GM18517 (cell line): ENCODE results near the gene CDK6.

ENCODE experiments used
- ATAC-seq: cut with Tn5 transposase; IDR thresholded peaks from one replicate; pipeline ENCODE4 v1.9.1; 2021; ENCODE audit warnings: mild to moderate bottlenecking, moderate library complexity; ENCODE audit not compliant: unreplicated experiment

The CDK6 gene

DNA sequence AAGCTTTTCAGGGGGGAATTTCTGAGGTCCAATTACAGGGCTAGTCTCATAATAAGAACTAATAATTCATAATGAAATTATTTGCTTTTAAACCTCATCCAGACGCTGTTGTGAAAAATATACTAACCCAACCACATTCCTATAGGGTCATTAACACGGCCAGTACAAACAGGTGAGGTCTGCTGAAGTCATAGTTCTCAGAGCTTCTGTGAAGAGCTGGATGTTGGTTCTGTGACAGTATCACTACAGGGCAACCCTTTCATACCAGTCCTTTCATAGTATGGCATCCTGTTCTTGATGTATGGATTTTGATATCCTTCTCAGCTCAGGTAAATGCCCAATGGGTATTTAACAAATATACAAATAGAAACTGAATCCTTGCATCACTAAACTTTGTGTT lies 183.8 kb downstream of the CDK6 start:
- no peak for ATAC-seq

DNA sequence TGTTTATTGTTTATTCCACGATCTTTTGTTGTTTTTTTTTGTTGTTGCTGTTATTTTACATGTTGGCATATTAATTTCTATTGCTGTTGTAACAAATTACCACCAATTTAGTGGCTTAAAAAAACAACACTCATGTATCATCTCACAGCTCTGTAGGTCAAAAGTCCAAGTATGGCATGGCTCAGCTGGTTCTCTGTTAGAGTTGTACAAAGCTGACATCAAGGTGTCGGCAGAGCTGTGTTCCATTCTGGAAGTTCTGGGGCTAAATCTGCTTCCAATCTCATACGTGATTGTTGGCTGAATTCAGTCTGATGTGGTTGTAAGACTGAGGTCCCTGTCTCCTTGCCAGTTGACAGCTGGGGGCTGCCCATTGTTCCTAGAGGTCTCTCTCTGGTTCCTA lies 186.0 kb downstream of the CDK6 start:
- ATAC-seq, result no peak

DNA sequence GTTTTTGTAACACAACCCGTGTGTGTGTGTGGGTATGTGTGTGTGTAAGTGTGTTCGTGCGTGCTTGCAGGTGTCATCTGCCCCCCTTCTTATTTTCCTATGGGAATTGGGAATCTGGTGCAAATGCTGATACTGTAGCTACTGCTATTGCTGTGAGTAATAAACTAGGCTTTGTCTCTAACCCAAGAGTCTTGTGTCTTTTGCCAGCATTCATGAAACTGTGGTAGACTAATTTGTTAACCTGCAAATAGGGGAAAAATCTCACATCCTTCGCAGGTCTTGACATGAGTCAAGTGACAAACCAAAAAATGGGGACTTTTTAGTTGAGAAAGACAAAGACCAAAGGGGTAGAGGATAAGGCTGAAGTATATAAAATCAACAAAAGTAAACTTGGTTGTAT lies 188.3 kb downstream of the CDK6 start:
- ATAC-seq, result peak; percentile 61

DNA sequence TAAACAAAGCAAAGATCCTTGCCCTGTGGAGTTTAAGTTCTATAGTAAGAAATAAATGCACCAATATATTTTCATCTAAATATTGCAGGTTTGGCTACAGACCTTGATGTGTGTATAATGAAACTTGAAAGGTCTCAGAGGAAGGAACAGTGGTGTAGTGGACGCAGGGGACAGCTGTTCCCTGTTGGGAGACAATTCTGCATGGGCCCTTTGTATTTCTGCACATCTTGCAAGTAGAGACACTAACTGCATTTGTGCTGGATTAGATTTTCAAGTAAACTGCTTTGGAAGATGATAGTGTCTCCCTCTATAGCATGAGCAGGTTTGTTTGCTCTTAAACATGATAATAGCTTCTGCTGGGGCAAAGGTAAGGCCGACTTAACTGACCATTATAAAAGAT lies 188.7 kb downstream of the CDK6 start:
- ATAC-seq, result no peak

DNA sequence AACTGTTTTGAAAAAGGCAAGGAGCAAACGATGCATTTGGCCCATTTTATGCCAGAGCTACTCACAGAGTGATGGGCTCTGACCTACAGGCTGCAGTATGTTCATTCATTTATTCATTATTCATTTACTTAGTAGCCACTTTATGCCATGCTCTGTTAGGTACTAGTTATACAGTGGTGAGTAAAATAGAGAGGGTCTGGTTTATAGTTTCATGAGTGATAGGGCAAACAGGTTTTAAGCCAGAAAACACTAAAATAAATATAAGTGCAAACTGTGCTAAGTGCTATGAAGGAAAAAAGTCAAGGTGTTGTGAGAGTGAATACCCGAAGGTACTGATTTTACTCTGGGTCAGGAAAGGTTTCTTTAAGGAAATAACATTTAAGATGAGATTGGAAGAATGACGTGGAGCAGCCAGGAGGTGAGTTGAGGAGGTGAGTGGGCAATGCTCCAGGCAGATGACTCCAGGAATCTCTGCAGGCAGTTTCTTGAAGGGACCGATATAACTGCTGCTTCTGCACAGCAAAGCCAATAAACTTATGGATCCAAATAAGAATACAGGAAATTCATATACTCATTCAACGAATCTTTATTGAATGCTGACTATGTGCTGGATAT lies 189.3 kb downstream of the CDK6 start:
- ATAC-seq, result peak; percentile 56

DNA sequence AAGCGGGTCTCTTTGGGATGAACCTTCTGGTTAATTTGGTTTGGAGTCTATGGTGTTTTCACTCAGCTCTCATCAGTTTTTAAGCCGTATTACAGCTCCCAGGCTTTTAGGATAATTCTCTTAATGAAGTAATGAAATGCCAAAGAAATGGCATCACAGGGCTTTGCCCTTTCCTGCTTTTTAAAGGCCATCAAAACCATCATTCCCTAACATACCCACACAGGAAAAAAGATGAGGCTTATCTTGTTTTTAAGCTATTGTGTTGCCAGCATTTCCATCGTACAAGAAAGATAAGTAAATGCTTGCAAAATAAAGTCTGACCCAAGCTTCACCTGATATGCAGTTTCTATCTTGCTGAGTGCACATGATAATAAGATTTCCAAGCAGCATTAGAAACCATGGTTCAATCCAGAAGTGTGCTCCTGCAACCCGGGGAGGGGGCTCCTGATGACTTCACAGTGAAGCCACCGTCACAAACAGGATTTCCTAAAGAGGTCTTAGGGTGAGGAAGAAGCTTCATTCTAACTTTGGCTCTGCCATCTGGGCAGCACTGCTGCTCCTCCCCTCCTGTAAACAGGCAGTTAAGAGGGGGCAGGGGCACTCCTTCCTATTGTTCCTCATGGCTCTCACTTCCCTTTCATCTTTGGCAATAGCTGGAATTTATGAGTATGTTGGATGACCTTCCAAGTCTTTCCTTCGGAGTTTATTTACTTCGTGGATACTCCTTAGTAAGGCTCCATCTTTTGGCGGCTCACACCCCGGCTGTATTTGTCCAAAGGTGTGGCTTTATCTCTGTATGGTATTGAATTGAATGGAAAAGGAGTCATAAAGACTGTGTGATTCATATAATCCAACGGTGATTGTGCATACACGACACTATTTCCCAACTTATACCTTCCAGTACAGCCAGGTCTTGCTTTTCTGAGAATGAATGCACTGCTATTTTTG lies 191.0 kb downstream of the CDK6 start:
- ATAC-seq, result no peak

DNA sequence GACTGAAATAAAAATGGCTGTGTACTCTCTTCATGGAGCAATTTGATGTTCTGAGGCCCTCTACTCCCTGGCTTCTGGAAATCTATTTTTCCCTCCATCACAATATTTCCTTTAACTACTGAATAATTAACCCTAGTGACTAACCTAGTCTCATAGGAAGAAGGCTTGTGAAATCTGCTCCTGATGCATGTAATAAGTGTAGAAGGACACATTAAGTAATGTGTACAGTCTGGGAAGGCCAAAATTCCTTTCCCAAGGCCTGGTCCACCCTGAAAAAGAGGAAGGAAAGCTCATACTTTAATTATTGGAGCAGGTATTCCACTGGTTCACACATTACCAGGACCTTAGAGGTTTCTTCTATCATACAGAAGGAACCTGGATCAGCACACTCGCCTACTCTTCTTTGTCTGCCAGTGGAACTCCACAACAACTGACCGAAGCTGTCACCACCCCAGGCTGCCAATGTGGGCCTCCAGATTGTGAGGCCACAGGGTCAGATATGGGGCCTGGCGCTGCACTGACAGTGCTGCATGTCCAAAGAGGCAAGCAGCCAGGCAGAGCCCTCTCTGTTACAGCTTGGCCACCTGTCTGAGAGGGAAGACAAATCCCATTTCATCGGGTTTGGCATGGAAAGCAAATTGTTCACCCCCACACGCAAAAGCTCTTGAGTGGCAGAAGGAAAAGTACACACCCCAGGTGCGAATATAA lies 191.8 kb downstream of the CDK6 start:
- ATAC-seq, result no peak

DNA sequence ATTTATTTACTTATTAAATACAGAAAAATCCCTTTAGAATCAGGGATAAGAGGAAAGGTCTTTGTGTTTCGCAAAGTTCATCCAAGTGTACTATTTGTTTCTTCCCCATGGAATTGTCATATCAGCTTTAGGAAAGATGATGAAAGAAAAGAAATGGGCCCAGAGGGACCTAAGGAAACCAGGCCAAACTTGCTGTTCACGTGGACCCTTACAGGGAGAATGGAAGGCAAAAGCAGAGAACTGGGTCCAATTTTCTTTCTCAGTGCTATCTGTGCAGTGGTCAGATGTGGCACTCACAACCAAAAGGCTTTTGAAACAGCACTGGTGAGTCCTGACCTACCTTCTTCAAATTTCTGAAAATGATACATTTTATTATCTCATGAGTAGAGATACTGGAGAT lies 192.6 kb downstream of the CDK6 start:
- ATAC-seq, result no peak

DNA sequence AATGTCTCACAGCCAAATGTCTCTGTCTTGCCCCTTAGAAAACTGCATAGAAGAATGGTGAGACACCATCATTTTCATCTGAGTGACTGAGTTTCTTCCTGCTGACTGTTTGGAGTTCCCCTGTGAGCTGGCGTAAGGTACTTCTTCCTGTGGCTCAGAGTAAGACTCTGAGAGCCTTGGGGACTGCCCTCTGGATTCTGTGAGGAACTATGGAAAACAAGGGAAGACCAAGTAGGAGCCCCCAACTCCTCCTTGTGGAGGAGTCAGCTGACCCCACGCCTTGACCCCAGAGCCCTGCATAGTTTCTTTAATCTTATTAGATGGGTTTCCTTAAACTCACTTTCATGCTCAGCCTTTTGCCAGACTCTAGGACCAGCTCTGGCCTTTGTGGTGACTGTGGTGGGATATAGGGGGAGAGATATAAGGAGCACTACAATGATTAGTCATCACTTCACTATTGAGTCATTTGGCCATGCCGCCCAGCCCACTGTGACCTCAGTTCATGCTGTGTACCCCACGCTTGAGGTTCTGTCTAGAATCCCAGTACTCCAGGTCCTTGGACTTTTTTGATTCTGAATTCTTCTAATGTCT lies 194.4 kb downstream of the CDK6 start:
- ATAC-seq, result peak; percentile 79

DNA sequence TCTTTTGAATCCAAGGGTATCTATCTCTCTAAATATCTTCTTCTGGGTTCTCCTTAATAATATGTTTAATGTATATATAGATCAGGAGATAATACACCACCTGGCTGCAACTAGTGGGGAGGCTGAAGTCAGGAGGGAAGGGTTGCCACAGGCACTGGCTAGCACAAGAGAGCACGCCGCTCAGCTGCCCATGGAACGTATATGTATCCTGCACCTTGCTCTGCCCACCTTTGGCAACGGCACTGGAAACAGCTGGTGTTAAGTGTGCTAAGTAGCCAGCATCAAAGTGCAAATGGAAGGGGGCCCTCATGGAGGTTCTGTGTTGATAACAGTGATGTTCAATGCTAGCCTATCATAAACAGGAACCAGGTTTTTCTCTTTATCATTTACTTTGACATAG lies 196.4 kb downstream of the CDK6 start:
- no peak for ATAC-seq

DNA sequence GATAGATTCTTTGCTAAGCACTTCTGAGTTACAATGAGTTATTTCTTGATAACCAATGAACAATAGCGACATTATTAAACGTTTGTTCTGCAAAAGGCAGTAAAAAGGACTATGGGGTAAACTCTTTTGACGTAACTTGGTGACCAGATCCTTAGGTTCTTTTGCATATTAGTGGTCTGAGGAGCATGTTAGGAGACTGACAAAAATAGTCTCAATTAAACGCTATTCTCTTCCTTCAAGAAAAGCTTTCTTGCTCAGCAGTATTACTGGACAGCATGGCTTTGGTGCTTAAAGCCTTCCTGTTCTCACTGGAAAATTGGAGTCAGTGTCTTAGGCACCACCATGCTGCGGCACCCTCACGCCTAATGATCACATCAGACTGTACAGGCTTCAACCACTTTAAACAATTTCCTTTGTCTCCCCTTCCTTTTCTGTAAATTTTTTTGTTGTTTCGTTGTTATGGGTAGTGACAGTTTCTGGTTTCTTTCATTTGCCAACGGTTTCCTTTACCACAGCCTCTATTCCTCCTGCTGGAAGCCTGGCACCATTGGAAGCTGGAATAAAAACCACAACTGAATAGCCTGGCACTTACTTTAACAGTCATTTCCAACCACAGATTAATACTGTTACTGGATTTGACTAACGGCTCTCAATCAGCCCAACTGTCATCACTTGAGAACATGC lies 197.0 kb downstream of the CDK6 start:
- no peak for ATAC-seq

DNA sequence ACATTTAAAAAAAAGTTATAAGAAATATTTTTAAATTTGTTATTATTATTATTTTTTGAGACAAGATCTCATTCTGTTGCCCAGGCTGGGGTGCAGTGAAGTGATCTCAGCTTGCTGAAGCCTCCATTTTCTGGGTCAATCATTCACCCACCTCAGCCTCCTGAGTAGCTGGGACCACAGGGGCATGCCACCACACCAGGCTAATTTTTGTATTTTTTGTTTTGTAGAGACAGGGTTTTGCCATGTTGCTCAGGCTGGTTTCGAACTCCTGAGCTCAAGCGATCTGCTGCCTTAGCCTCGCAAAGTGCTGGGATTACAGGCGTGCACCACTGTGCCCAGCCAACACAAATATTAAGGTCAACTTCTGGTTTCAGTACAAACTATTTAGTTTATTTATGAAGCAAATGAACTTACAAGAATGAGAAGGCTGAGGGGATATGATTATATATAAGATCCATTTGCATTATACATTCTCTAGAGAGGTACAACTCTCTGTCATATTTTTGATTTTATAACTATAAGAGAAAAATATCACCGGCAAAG lies 200.3 kb downstream of the CDK6 start:
- no peak for ATAC-seq

DNA sequence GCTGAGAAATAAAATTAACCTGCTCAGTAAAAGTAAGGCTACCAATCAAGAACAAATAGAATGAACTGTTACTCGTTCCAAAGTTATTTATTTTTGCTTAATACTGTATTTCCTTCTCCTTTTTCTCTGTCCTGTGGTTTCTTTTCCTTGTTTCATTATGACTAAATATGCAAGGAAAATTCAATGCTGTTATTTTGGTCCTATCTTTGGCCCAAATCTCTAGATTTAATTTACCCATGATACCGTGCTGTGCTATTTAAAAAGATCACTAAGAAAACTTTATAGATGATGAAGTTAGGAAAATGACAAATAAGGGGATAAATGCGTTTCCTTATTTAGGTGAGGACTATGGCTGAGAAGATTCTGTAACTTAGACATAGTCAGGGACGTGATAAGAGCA lies 200.8 kb downstream of the CDK6 start:
- no peak for ATAC-seq

DNA sequence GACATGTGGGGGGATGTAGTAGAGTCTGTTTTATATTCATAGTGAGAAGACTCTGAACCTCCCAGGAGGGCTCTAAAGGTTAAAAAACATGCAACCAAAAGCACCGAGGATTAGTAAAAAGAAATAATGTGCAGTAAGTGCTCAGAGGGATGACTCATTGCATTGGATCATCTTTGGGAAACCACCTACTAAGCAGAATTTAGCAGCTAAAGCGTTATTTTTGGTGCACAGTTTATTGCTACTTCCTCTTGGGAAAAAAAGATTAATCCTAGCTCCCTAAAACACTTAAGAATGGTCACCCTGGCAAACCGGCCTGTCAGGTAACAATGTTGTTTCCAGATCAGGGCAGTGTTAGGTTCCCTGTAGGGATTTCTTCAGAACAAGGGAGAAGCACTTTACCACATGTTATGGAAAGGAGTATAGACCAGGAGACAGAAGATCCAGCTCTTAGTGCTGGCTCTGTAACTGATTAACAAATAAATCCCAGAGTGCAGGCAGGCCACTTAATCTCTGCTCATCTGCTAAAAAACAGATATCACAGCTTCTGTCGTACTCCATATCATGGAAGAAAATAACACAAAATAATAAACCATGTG lies 201.4 kb downstream of the CDK6 start:
- peak; percentile 28 for ATAC-seq

DNA sequence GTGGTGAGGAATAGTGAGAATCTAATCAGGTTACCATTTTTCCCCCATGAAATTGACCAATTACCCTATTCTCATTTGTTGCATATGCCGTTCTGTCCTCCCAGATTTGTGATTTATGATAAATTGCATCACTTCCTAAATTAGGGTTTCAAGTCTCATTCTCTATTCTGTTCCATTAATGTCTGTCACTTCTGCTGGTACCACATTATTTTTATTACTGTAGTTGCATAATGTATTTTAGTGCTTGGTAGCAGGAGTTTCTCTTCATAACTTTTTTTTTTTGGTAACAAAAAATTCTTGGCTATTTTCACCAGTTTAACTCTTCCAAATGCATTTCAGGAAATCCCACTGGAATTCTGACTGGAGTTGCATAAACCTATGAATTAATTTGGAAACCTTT lies 202.2 kb downstream of the CDK6 start:
- ATAC-seq, result no peak

DNA sequence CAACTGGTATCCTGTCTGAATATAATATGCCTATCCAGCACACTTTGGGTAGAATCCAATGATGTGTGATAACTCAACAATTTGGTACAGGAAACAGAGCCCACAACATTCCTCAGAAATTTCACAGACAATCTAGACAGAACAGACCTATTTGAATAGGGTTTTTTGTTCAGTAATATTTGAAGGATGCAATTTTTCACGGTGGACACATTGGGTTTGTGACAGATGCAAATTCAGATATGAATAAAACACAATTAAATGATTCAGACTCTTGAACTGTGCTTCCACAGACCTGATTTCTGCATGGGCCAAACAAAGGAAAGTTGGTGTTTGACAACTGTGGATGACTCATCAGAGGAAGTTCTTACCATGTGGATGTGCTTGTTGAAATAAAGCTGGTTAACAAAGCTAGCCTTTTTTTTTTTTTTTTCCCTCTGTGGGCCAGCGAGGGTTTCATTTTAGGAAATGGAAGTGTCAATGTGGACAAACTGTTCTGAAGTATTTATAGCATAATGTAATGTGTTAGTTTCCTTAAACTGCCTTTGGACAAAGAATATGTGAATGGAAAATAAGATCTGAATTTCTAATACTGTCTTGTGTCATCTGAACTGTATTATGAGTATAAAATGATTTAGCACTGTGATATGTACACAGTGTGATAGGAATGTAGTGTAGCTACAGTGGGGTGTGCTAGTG lies 203.0 kb downstream of the CDK6 start:
- ATAC-seq, result peak; percentile 18

DNA sequence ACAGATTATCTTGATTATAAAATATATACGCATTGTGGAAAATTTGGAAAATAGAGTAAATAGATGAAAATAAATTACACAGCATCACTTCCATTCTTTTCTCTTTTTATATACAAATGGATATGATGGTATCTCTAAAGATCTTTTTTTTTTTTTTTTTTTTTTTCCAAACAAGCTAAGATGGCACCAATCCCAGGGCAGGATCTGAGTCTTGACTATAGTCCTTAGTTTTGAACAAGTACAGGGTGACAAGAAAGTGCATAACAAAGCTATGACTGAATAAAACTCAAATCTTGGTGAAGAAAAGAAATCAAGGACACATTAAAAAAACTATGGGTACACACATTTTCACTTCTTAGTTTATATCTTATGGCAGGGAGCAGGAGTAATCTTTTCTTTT lies 203.6 kb downstream of the CDK6 start:
- ATAC-seq, result no peak

DNA sequence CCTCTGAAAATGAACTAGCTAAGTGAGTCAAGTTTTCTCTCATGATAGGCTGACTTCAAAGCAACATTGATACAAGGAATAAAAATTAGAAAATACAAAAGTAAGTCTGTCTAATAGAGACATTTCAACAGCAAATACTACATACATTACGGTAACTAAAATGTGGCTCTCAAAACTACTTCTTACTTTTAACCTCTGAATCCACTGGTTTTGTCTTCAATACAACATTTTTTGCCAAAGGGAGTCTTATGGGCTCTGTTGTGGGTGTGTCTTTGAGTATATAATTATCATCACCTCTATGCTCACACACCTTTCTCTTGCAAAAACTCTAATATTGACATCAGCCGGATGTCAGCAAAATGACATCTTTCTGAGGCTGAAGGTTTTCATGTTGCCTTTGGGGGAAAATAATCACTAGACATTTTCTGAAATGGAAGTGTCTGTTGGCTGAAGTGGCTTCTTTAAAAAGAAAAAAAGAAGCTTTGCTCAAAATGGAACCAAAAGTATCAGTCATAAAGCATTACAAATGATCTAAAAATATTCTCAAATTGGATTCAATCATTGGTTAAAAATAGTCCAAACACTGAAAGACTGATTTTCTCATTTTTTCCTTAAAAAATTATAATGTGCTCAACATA lies 204.4 kb downstream of the CDK6 start:
- ATAC-seq, result peak; percentile 27
